Measurements from ENCODE around the gene TNRC6C.
A peak's percentile ranks its signal among the peaks of the same experiment; 100 is the strongest.

Gene TNRC6C

DNA sequence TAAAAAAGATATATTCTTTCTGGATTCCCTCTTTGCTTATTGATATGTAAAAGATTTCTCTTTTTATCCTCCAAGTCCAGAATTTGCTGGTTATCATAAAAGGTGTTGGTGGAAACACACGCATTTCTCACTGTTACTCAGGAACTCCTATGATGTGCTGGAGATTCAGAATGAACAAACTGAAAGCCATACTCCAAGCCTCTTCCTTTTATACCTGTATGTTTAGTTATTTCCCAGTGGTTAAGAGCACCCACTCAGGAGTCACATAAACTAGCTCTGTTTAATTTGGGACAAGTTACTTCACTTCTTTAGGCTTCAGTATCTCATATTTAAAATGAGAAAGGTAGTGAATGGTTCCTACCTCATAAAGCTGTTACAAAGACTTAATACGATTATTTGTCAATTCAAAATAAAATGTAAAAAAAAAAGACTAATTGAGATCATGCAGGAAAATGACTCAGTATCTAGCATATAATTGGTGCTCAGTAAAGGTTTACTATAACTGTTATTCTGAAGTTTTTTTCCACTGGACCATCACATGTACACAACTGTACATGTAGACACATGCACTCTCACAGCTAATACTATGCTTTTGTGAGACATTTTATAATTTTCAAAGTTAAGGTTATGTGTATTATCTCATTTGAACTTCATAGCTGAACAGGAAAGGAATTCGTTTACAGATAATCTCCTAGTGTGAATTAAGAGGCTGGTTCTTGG lies 47.1 kb downstream of the TNRC6C start:
- TF ChIP-seq ZNF274 (IDR thresholded peaks at IDR 0.05; ENCODE audit: low read depth, low read length), result no peak
- no peak overlapping the region for H3K4me3 ChIP-seq (ENCODE audit: low read length)

DNA sequence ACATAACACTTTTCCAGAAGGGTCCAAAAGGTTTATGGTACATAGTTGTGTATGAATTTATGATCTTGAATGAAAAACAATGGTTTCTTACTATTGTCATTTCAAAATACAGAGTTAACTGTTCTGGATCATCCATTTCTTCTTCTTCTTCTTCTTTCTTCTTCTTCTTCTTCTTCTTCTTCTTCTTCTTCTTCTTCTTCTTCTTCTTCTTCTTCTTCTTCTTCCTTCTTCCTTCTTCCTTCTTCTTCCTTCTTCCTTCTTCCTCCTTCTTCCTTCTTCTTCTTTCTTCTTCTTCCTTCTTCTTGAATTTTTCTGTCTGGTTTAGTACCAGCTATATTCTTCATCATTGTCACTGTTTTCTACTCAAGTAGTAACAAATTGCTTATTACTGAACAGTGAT lies 47.8 kb downstream of the TNRC6C start:
- H3K4me3 ChIP-seq (ENCODE audit: low read length), result no peak overlapping the region
- no peak for TF ChIP-seq ZNF274 (IDR thresholded peaks at IDR 0.05; ENCODE audit: low read depth, low read length)

DNA sequence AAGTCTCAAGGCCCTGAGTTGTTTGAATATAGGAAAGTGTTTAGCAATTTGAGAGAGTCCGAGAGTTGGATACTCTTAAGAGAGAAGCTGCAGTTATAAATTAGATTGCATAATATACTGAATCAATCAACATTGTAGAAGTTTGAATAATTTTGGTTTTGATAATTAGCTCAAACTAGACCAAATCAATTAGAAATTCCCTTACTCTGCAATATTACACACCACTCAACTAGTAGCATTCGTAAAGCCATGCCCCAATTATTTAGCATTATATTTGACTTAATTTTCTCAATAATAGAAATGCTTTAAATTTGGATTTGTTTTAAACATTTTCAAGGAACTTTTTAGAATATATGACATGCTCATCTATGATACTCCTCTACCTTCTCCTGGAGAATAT lies 49.1 kb downstream of the TNRC6C start:
- no peak for TF ChIP-seq ZNF274 (IDR thresholded peaks at IDR 0.05; ENCODE audit: low read depth, low read length)
- no peak overlapping the region for H3K4me3 ChIP-seq (ENCODE audit: low read length)

DNA sequence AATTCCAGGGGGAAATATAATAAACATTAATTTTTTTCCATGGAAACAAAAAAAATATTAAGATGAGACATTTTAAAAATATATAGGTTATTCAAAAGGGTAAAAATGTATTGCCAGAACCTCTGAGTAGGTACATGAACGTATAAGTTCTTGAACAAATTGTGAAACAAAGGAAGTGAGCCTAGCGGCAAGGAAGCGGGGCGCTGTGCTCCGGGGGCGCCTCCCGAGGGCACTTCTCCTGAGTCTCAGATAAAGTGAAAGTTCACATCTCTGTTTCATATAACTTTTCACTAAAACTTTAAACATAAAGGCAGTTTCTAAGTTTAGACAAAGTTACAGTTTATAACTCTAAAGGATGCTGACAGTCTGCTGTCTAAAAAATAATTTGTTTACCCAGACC lies 52.3 kb downstream of the TNRC6C start:
- H3K4me3 ChIP-seq (ENCODE audit: low read length), result no peak overlapping the region
- TF ChIP-seq ZNF274 (IDR thresholded peaks at IDR 0.05; ENCODE audit: low read depth, low read length), result no peak

DNA sequence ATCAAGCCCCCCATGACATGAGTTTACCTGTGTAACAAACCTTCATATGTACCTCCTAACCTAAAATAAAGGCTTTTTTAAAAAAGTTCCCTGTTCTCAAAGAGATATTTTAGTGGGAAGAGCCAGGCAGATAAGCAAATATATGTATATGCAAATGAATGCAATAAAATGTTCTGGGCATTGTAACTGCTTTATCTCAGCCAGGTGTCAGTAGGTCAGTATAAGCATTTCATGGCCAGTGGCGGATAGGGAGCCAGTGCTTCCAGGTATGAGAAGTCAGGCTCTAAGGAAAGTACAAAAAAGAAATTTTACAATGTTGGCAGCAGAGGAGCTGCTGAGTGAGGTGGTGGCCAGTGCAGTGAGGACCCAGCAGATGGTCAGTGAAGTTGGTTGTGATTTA lies 53.9 kb downstream of the TNRC6C start:
- H3K4me3 ChIP-seq (ENCODE audit: low read length), result no peak overlapping the region
- TF ChIP-seq ZNF274 (IDR thresholded peaks at IDR 0.05; ENCODE audit: low read depth, low read length), result no peak

DNA sequence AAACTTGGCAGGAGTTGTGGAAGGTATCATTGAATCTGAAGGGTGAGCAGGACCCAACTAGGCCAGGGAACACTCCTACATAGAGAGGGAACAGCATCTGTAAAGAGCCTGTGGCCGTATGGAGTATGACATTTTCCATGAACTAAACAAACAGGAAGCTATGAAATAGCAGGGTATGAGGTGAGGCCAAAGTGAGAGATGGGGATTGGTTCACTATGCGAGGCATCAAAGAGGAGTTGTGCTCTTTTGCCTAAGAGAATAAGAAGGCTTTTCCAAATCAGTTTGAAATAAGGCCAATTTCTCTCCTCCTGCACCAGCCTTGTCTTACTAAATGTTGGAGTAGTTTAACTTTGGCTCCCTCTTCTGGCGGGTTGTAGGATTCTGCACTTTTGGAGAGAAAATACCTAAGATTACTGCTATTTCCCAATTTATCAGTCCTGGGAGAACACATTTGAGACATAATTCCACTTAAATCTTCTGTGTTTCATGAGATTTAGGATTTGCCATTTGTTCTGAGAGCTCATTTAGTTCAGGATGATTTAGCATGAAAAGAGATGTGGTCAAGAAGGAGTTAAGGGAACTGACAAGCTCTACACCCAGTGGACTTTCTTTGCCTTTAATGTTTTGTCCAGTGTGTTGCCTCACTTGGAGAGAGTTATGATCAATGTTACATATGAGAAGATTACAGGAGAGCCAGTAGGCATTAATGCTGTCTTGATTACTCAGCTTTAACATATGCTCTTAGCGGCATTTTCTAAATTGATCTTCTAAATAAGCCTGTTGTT lies 55.4 kb downstream of the TNRC6C start:
- TF ChIP-seq ZNF274 (IDR thresholded peaks at IDR 0.05; ENCODE audit: low read depth, low read length), result no peak

DNA sequence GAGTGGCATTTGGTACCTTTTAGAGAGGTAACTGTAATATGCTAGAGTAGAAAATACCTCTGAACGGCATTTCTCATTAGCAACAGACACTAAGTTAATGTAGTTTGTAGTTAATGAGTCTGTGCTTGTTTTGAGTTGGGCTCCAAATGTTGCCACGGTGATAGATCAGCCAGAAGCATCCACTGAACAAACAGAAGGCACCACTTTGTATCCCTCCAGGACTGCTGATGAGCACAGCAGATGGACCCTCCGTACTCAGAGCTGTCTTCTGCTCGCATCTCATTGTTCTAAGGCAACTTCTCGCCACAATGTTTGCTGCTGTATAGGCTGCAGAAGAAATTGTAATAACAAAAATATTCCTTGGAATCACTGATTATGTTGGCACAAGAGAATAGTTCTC lies 56.1 kb downstream of the TNRC6C start:
- TF ChIP-seq ZNF274 (IDR thresholded peaks at IDR 0.05; ENCODE audit: low read depth, low read length), result no peak
- no peak overlapping the region for H3K4me3 ChIP-seq (ENCODE audit: low read length)

More for the DNA sequence above, 55.4 kb downstream of the TNRC6C start:
- H3K4me3 ChIP-seq (ENCODE audit: low read length), result no peak overlapping the region

DNA sequence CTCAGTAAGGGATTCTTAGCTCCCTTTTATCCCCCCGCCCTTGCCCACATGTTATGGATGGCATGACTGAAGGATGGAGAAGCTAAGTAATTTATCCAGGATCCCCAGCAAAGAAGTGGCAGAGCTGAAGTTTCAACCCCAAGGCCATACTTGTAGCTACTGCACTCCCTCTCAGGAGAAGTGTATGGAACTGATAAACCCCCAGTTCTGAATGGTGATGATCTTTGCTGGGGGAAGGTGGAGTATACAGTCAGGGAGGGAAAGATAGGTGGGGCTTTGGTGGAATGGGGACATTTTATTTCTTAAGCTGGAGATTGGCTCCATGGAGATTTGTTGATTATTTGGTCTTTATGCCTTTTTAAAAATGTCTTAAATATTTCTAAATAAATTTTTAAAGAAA lies 58.3 kb downstream of the TNRC6C start:
- no peak for TF ChIP-seq ZNF274 (IDR thresholded peaks at IDR 0.05; ENCODE audit: low read depth, low read length)

DNA sequence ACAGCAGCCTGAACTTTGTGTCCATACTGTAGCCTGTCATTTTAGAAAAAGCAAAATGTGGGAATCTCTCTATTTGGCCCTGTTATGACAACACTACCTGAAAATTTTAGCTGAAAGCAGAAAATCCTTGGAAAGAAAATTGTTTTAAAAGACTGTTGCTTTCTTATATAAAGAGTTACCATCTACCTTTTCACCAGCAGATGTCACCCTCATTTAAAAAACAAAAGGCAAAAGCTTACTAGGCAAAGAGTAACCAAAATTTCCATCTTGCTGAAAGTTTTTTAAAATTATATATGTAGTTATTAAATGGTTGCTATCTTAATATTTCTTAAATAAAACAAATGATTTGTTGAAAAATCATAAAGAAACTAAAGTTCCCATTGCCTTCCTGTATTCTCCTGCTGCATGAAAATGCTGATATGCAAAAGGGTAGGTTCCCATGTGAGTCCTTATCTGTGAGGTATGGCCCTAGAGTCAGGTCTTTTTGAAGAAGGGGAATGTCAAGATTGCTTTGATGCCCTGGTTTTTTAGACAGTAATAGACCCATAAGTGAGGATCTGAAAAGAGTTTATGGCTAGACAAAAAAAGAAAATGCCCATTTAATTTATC lies 61.0 kb downstream of the TNRC6C start:
- TF ChIP-seq ZNF274 (IDR thresholded peaks at IDR 0.05; ENCODE audit: low read depth, low read length), result no peak

More for the DNA sequence above, 58.3 kb downstream of the TNRC6C start:
- H3K4me3 ChIP-seq (ENCODE audit: low read length), result no peak overlapping the region

DNA sequence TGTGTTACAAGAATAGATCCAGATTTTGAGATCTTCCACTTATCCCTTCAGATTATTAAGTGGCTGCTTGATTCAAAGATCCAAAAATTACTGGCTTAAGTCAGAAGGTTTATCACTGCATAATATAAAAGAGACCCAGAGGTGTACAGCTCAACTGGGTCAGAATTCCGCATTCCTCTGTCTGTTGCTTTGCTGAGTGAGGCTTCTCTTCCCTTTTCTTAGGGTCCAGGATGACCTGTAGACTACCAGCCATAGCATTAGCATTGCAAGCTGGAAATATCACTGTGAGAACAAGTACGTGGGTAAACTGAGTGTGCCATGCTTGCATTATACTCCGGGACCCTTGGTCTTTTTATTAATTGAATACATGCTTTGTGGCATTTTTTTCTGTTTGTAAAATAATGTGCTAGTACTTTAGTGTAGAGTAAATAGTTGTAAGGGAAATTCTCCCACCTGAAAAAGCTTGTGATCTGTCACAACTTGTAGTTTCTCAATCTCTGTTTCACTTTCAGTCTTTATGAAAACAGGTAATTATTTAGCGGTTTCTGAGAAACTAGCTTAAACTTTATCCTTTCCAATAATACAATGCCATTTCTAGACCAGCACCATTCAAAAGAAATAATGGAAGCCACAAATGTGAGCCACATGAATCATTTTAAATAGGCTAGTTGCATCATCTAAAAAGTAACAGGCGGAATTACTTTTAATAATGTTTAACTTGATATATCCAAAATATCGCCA lies 61.6 kb downstream of the TNRC6C start:
- peak overlapping the region; percentile 58; the same call in 1 of the 2 replicates for H3K4me3 ChIP-seq (ENCODE audit: low read length)
- no peak for TF ChIP-seq ZNF274 (IDR thresholded peaks at IDR 0.05; ENCODE audit: low read depth, low read length)

More for the DNA sequence above, 61.0 kb downstream of the TNRC6C start:
- H3K4me3 ChIP-seq (ENCODE audit: low read length), result no peak overlapping the region

DNA sequence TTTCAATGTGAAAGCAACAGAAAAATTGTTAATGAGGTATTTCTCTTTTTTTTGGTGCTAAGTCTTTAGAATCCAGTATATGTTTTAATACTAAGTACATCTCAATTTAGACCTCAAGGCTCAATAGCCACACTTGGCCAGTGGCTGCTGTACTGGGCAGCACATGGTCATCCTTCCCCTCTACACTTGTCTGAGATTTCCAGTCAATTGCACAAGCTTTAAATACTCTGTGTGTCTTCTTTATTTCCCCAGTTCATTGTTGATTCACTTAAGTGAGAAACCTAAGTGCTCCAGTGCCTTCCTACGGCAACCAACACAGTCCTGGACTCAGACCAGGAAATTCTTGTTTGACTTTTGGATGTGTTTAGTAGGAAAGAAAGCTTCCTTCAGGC lies 62.2 kb downstream of the TNRC6C start:
- TF ChIP-seq ZNF274 (IDR thresholded peaks at IDR 0.05; ENCODE audit: low read depth, low read length), result no peak
- no peak overlapping the region; the same call in 1 of the 2 replicates for H3K4me3 ChIP-seq (ENCODE audit: low read length)

DNA sequence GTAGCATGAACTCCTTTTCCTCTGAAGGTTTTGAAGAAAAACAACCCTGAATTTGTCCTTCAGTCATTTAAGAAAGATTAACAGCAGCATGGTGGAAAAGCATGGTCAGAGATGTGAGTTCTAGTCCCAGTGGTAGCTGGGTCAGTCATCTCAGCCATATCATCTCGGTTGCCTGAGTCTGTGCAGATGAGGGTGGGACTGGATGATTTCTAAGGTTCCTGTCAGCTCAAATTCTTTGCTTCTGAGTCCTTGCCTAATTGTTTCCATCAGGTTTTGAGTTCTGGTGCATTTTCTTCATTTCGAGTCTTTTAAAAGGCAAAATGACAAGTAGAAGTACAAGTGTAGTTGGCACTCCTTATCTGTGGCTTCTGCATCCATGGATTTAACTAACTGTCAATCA lies 63.9 kb downstream of the TNRC6C start:
- H3K4me3 ChIP-seq (ENCODE audit: low read length), result no peak overlapping the region
- no peak for TF ChIP-seq ZNF274 (IDR thresholded peaks at IDR 0.05; ENCODE audit: low read depth, low read length)

DNA sequence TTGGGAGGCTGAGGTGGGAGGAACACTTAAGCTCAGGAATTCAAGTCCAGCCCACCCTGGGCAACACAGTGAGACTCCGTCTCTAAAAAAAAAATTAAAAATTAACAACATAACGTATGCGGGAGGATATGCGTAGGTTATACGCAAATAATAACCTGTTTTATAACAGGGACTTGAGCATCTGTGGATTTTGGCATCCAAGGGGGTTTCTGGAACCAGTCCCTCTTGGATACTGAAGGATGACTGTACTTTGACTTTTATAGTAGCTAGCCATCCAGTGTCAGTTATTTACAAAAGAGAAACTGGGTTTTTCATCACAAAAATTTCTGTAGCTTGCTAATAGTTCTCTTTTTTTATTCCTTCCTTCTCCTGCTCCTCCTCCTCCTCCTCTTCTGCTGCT lies 64.5 kb downstream of the TNRC6C start:
- H3K4me3 ChIP-seq (ENCODE audit: low read length), result no peak overlapping the region
- TF ChIP-seq ZNF274 (IDR thresholded peaks at IDR 0.05; ENCODE audit: low read depth, low read length), result no peak

DNA sequence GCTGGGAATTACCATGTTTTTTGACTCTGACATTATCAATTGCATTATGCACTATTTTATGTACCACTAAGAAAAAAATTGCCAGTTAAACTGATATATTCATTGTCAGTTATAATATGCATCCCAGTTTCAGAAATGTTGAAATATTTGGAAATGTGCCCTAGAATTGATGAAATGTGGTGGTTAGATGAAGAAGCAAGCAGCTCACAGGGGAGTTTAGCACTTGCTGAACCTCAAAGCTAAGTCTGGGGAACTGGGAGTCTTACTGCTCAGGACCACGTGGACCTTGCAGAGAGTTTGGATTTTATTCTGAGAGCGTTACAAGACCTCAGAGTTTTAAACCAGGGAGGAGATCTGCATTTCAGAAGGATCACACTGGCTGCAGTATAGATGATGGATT lies 67.9 kb downstream of the TNRC6C start:
- H3K4me3 ChIP-seq (ENCODE audit: low read length), result no peak overlapping the region
- no peak for TF ChIP-seq ZNF274 (IDR thresholded peaks at IDR 0.05; ENCODE audit: low read depth, low read length)
